Mesodermal cell (in vitro differentiated cells): ENCODE data around the gene CFAP100.
A peak's percentile ranks its signal among the peaks of the same experiment; 100 is the strongest.

Experiments used
- H3K27ac ChIP-seq: 2 replicates; pipeline ENCODE4 v1.7.0; 2013; ENCODE audit warnings: mild to moderate bottlenecking, low read depth, low read length, moderate library complexity; ENCODE audit not compliant: severe bottlenecking
- H3K36me3 ChIP-seq: 2 replicates; pipeline ENCODE4 v1.7.1; 2013; ENCODE audit warnings: mild to moderate bottlenecking, low read length, moderate library complexity; ENCODE audit not compliant: control insufficient read depth, insufficient read depth
- H3K4me1 ChIP-seq: one replicate; pipeline ENCODE4 v1.7.1; 2013; ENCODE audit warnings: mild to moderate bottlenecking, low read length; ENCODE audit not compliant: insufficient read depth, control insufficient read depth, poor library complexity, severe bottlenecking
- H3K4me3 ChIP-seq: 2 replicates; pipeline ENCODE4 v1.7.0; 2013; ENCODE audit warnings: low read length, control low read depth, mild to moderate bottlenecking; ENCODE audit not compliant: insufficient read depth, poor library complexity, severe bottlenecking; ENCODE audit errors: extremely low read depth
- H3K9me3 ChIP-seq: 2 replicates; pipeline ENCODE4 v1.7.1; 2013; ENCODE audit warnings: mild to moderate bottlenecking, low read length, moderate library complexity; ENCODE audit not compliant: control insufficient read depth
- WGBS, 2 experiments: methylation state at CpG; one replicate each; pipeline ENCODE4 v1.1.5; 2013; ENCODE audit warnings: missing lambda C conversion rate in 2 of 2; ENCODE audit not compliant: insufficient coverage in 2 of 2; 5-methylcytosine and 5-hydroxymethylcytosine counted together

Gene CFAP100

GRCh38 chr3:126358038-126358815 lies 36.5 kb upstream of the CFAP100 start:
- Histone ChIP-seq H3K36me3 (no peaks in the 10 kb centered on the region), H3K9me3 (no peaks in the 10 kb centered on the region), H3K4me3 (peak overlapping the region; percentile 47), H3K27ac (no peak overlapping the region), H3K4me1 (peaks cover 18% of the 10 kb centered on the region)
- 2 to 10% methylated on average over 9 to 10 of the region's 11 CpGs for WGBS, 2 experiments

GRCh38 chr3:126358816-126359181 lies 35.9 kb upstream of the CFAP100 start:
- H3K4me3 ChIP-seq, result no peak overlapping the region
- H3K4me1 ChIP-seq, result peaks cover 18% of the 10 kb centered on the region
- H3K27ac ChIP-seq, result no peak overlapping the region
- no peaks in the 10 kb centered on the region for H3K9me3 ChIP-seq
- no peaks in the 10 kb centered on the region for H3K36me3 ChIP-seq
- 51 to 57% methylated on average over 3 of the region's 3 CpGs for WGBS, 2 experiments

- H3K4me3 ChIP-seq, result no peak overlapping the region
- H3K9me3 ChIP-seq, result no peaks in the 10 kb centered on the region
- H3K4me1 ChIP-seq, result peaks cover 18% of the 10 kb centered on the region
- no peaks in the 10 kb centered on the region for H3K36me3 ChIP-seq
- no peak overlapping the region for H3K27ac ChIP-seq
- WGBS, 2 experiments, result 86 to 93% methylated on average over 2 to 3 of the region's 3 CpGs
These were observed 34.5 kb upstream of the CFAP100 start for GRCh38 chr3:126360046-126360713.

GRCh38 chr3:126360714-126361060 lies 34.0 kb upstream of the CFAP100 start:
- no peaks in the 10 kb centered on the region for H3K9me3 ChIP-seq
- no peak overlapping the region for H3K27ac ChIP-seq
- peaks cover 15% of the 10 kb centered on the region for H3K4me1 ChIP-seq
- 87 to 93% methylated on average over 3 of the region's 3 CpGs for WGBS, 2 experiments
- no peaks in the 10 kb centered on the region for H3K36me3 ChIP-seq
- H3K4me3 ChIP-seq, result no peak overlapping the region

GRCh38 chr3:126361211-126361610 lies 33.5 kb upstream of the CFAP100 start:
- peaks cover 10% of the 10 kb centered on the region for H3K4me1 ChIP-seq
- H3K27ac ChIP-seq, result no peak overlapping the region
- H3K4me3 ChIP-seq, result no peak overlapping the region
- H3K36me3 ChIP-seq, result no peaks in the 10 kb centered on the region
- 88 to 95% methylated on average over 9 of the region's 9 CpGs for WGBS, 2 experiments
- H3K9me3 ChIP-seq, result no peaks in the 10 kb centered on the region

- WGBS, 2 experiments, result 94 to 95% methylated on average over 8 to 9 of the region's 9 CpGs
- no peak overlapping the region for H3K27ac ChIP-seq
- no peaks in the 10 kb centered on the region for H3K36me3 ChIP-seq
- H3K9me3 ChIP-seq, result no peaks in the 10 kb centered on the region
- H3K4me1 ChIP-seq, result no peaks in the 10 kb centered on the region
- H3K4me3 ChIP-seq, result no peak overlapping the region
These were observed 30.5 kb upstream of the CFAP100 start for GRCh38 chr3:126364130-126364695.

GRCh38 chr3:126364731-126365301 lies 29.9 kb upstream of the CFAP100 start:
- Histone ChIP-seq H3K27ac (no peak overlapping the region), H3K4me1 (no peaks in the 10 kb centered on the region), H3K36me3 (no peaks in the 10 kb centered on the region), H3K4me3 (no peak overlapping the region), H3K9me3 (no peaks in the 10 kb centered on the region)
- 83 to 91% methylated on average over 5 of the region's 5 CpGs for WGBS, 2 experiments

- Histone ChIP-seq H3K4me3 (no peak overlapping the region), H3K9me3 (no peaks in the 10 kb centered on the region), H3K4me1 (no peaks in the 10 kb centered on the region), H3K36me3 (no peaks in the 10 kb centered on the region), H3K27ac (no peak overlapping the region)
- WGBS, 2 experiments, result 85 to 86% methylated on average over 3 to 11 of the region's 11 CpGs
These were observed 29.1 kb upstream of the CFAP100 start for GRCh38 chr3:126365351-126366277.

- no peaks in the 10 kb centered on the region for H3K36me3 ChIP-seq
- H3K4me3 ChIP-seq, result no peak overlapping the region
- H3K27ac ChIP-seq, result no peak overlapping the region
- WGBS, 2 experiments, result 100% methylated on average over 1 to 2 of the region's 6 CpGs
- no peaks in the 10 kb centered on the region for H3K9me3 ChIP-seq
- H3K4me1 ChIP-seq, result no peaks in the 10 kb centered on the region
These were observed 27.3 kb upstream of the CFAP100 start for GRCh38 chr3:126367316-126367805.

- no peaks in the 10 kb centered on the region for H3K9me3 ChIP-seq
- H3K27ac ChIP-seq, result no peak overlapping the region
- no peak overlapping the region for H3K4me3 ChIP-seq
- H3K4me1 ChIP-seq, result no peaks in the 10 kb centered on the region
- WGBS, 2 experiments, result 80 to 89% methylated on average over 2 of the region's 2 CpGs
- H3K36me3 ChIP-seq, result no peaks in the 10 kb centered on the region
These were observed 25.2 kb upstream of the CFAP100 start for GRCh38 chr3:126369490-126369889.
